Tibial nerve (tissue), 4 donors: ENCODE measurements around the gene RAB10.

Source experiments
- EP300 ChIP-seq, 2 donors: sonication (generic); formaldehyde crosslinking; IDR thresholded peaks; one replicate each; pipeline ENCODE4 v1.6.1; 2017; ENCODE audit warnings: antibody characterized with exemption in 2 of 2, mild to moderate bottlenecking in 1 of 2
- POLR2A ChIP-seq, 2 donors: fragments of 450-650 bp; IDR thresholded peaks; one replicate each; pipeline ENCODE4 v1.6.1; 2017; ENCODE audit warnings: antibody characterized with exemption in 2 of 2, mild to moderate bottlenecking in 2 of 2, moderate library complexity in 2 of 2
- TF ChIP-seq, protein P1 (sequence below), 5 experiments: fragments of 200-600 bp in 3 of 5; fragments of 450-650 bp in 2 of 5; sonication (generic) in 3 of 5; IDR thresholded peaks; one replicate each; pipeline ENCODE4 v1.5.1; 2016 to 2019; ENCODE audit warnings: antibody characterized with exemption in 5 of 5, mild to moderate bottlenecking in 3 of 5, moderate library complexity in 2 of 5

DNA sequence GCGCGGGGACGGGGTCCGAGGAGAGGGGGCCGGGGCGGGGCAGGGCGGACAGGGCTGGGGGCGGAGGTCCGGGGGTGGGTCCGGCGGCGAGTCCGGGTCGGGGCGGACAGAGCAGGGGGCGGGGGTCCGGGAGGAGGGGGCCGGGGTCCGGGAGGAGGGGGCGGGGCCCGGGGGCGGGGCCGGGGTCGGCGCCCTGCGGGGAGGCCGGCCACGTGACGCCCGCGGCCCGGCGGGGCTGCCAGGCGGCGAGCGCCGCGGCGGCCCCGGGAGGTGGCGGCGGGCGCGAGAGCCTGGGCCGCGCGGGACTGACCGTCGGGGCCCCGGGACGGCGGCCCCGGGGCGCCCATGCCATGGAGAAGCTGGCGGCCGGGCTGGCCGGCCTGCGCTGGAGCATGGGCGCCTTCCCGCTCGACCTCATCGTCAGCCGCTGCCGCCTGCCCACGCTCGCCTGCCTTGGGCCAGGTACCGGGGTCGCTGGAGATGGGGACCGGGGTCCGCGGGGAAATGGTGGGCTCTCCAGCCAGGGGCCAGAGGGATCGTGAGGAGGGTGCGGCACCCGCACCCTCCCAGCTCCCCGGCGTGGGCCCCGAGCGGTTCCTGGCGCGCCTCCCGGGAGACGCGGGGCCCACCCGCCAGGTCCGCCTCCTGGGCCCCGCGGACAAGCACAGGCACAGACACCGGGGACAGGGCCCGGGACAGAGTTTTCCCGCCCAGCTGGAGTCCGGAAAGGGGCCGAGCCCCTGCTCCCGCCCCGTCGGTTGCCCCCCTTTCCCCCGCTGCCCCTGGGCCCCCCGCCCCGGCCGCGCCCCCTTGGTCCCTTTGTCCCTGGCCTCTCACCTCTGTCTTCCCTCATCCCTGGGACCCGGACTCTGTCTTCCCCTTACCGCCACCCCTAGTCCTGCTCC is 139.2 kb downstream of the RAB10 start, which contains the start of gene GAREM2:
- TF ChIP-seq POLR2A (IDR thresholded peaks at IDR 0.05) (no peak), EP300 (IDR thresholded peaks at IDR 0.05) (no peak)
- TF ChIP-seq, protein P1, sequence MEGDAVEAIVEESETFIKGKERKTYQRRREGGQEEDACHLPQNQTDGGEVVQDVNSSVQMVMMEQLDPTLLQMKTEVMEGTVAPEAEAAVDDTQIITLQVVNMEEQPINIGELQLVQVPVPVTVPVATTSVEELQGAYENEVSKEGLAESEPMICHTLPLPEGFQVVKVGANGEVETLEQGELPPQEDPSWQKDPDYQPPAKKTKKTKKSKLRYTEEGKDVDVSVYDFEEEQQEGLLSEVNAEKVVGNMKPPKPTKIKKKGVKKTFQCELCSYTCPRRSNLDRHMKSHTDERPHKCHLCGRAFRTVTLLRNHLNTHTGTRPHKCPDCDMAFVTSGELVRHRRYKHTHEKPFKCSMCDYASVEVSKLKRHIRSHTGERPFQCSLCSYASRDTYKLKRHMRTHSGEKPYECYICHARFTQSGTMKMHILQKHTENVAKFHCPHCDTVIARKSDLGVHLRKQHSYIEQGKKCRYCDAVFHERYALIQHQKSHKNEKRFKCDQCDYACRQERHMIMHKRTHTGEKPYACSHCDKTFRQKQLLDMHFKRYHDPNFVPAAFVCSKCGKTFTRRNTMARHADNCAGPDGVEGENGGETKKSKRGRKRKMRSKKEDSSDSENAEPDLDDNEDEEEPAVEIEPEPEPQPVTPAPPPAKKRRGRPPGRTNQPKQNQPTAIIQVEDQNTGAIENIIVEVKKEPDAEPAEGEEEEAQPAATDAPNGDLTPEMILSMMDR (IDR thresholded peaks at IDR 0.05), result no peak
